Cardiac muscle cell (in vitro differentiated cells and primary cell): ENCODE measurements around the gene COL21A1. TPM values are rescaled to one million over a fixed set of nuclear protein-coding genes. Genes with fewer than 3 reads are reported as not detected.
A peak's percentile ranks its signal among the peaks of the same experiment; 100 is the strongest.

Experiments
- DNase-seq, 2 donors: peaks; one replicate each; pipeline versions ENCODE4 v3.0.0 to v3.0.0-alpha.2; 2010 to 2017; ENCODE audit warnings: low read depth in 1 of 2, low spot score in 1 of 2
- H3K27ac ChIP-seq: fragments of 200-600 bp; sonication (generic); 2 replicates; pipeline ENCODE4 v1.5.1; 2016
- H3K27me3 ChIP-seq: fragments of 200-600 bp; sonication (generic); 2 replicates; pipeline ENCODE4 v1.6.0; 2016; ENCODE audit warnings: control low read depth
- H3K36me3 ChIP-seq: fragments of 200-600 bp; sonication (generic); 2 replicates; pipeline ENCODE4 v1.5.1; 2016; ENCODE audit warnings: control low read depth
- H3K4me1 ChIP-seq: fragments of 200-600 bp; sonication (generic); 2 replicates; pipeline ENCODE4 v1.8.1; 2017; ENCODE audit warnings: low read depth, mild to moderate bottlenecking, mixed run types
- H3K4me3 ChIP-seq: fragments of 200-600 bp; sonication (generic); 2 replicates; pipeline ENCODE4 v1.5.1; 2016; ENCODE audit warnings: mild to moderate bottlenecking
- H3K9me3 ChIP-seq: fragments of 200-600 bp; sonication (generic); 2 replicates; pipeline ENCODE4 v1.5.1; 2017; ENCODE audit warnings: low read depth, mild to moderate bottlenecking, control low read depth
- polyA plus RNA-seq: library from polyadenylated mRNA; unstranded; fragments of >200 nt; fragmentation: Nextera tagmentation; extraction: Ambion mirVana; gene quantifications from 2 replicates; pipeline ENCODE4 v1.2.1, GENCODE V29; 2016
- total RNA-seq: library from RNA; depleted of rRNA; stranded (reverse); fragments of >200 nt; gene quantifications from 2 replicates; pipeline ENCODE4 v1.2.3, GENCODE V29; 2016
- TF ChIP-seq, protein P1 (sequence below): IDR thresholded peaks from 2 replicates; pipeline ENCODE4 v1.5.1; 2012; ENCODE audit warnings: low read depth, mild to moderate bottlenecking, low read length

Gene COL21A1
- total and polyA plus RNA-seq, 2 experiments from 2014 or later = 0.83 to 1.4 TPM

DNA sequence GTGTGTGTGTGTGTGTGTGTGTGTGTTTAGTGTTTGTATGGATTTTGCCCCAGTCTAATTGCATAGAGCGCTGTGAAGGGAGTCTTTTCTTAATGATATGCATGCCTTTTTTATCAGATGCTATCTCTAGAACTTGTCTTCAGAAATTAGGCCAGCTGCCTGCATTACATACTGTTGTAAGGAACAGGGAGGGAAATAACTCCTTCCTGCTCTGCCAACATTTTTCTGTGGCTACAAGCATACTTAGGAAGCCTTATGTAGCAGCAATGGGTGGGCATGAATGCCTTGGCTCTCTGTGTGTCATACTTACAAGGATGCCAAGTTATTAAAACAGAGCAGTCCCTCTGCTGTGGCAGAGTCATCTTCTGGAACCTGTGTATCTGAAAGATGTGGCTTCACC lies 8.0 kb upstream of the COL21A1 start:
- no peaks in the 10 kb centered on the region for H3K36me3 ChIP-seq
- TF ChIP-seq, protein P1, sequence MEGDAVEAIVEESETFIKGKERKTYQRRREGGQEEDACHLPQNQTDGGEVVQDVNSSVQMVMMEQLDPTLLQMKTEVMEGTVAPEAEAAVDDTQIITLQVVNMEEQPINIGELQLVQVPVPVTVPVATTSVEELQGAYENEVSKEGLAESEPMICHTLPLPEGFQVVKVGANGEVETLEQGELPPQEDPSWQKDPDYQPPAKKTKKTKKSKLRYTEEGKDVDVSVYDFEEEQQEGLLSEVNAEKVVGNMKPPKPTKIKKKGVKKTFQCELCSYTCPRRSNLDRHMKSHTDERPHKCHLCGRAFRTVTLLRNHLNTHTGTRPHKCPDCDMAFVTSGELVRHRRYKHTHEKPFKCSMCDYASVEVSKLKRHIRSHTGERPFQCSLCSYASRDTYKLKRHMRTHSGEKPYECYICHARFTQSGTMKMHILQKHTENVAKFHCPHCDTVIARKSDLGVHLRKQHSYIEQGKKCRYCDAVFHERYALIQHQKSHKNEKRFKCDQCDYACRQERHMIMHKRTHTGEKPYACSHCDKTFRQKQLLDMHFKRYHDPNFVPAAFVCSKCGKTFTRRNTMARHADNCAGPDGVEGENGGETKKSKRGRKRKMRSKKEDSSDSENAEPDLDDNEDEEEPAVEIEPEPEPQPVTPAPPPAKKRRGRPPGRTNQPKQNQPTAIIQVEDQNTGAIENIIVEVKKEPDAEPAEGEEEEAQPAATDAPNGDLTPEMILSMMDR = no peak
- no peaks in the 10 kb centered on the region for H3K9me3 ChIP-seq
- DNase-seq = peak in 1 of 2 donors; percentile 60
- no peak overlapping the region for H3K4me3 ChIP-seq
- H3K27me3 ChIP-seq = no peaks in the 10 kb centered on the region
- peaks cover 5% of the 10 kb centered on the region for H3K4me1 ChIP-seq
- H3K27ac ChIP-seq = no peak overlapping the region

DNA sequence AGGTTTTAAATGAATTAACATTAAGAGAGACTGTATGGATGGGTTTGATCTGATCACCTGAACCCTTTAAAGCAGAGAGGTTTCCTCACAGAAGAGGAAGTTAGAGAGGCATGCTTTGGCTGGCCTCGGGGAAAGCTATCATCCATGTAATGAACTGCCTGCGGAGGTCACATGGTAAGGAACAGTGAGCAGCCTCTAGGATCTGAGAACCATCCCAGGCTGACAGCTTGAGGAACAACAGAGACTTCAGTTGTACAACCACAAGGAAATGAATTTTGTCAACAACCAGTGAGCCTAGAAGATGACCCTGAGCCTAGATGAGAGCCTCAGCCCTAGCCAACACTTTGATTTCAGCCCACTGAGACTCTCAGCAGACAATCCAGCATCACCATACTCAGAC lies 2.9 kb upstream of the COL21A1 start:
- Histone ChIP-seq H3K4me3 (no peak overlapping the region), H3K27ac (no peak overlapping the region), H3K9me3 (no peaks in the 10 kb centered on the region), H3K27me3 (peaks cover 12% of the 10 kb centered on the region), H3K36me3 (no peaks in the 10 kb centered on the region), H3K4me1 (no peaks in the 10 kb centered on the region)
- DNase-seq = peak in 1 of 2 donors; percentile 30
- TF ChIP-seq, protein P1 = no peak

DNA sequence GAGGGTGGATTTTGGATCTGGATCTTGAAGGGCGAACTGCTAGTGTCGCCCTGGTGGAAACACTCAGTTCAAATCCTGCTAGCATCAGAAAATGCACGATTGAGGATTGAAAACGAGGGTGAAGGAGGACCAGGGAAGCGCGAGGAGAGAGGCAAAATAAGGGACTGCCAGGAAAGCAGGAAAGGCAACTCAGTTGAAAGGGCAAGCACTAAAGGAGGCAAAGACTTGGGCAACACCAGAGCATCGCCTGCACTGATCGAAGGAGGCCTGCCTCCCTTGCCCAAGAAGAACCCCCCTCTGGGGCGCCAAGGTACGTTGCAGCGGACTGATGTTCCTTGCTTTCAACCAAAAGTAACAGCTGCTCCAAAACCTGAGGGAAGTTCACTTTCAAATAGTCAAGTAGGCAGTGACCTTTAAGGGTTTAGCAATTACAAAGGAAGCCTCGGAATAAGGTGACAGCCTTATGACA lies 308 bp upstream of the COL21A1 start:
- no peak for DNase-seq
- TF ChIP-seq, protein P1 = no peak
- Histone ChIP-seq H3K4me1 (no peaks in the 10 kb centered on the region), H3K9me3 (no peaks in the 10 kb centered on the region), H3K4me3 (peak overlapping the region; percentile 35), H3K27ac (no peak overlapping the region), H3K36me3 (no peaks in the 10 kb centered on the region), H3K27me3 (peaks cover 12% of the 10 kb centered on the region)

DNA sequence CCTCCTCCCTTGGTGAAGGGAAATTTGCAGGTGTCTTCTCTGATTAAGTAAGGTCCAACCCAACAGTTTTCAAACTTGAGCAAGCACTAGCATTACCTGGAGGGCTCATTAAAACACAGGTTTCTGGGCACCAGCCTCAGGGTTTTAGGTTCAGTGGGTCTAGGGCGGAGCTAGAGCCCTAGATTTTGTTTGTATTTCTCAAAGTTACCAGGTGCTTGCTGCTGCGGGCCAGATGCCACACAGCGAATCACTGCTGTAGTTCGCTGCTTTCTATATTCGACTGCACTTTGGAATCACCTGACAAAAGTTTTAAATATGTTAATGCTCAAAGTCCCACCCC lies 869 bp downstream of the COL21A1 start:
- Histone ChIP-seq H3K36me3 (no peaks in the 10 kb centered on the region), H3K4me3 (peak overlapping the region; percentile 35), H3K27ac (no peak overlapping the region), H3K27me3 (peaks cover 12% of the 10 kb centered on the region), H3K4me1 (no peaks in the 10 kb centered on the region), H3K9me3 (no peaks in the 10 kb centered on the region)
- no peak for DNase-seq
- TF ChIP-seq, protein P1 = no peak

DNA sequence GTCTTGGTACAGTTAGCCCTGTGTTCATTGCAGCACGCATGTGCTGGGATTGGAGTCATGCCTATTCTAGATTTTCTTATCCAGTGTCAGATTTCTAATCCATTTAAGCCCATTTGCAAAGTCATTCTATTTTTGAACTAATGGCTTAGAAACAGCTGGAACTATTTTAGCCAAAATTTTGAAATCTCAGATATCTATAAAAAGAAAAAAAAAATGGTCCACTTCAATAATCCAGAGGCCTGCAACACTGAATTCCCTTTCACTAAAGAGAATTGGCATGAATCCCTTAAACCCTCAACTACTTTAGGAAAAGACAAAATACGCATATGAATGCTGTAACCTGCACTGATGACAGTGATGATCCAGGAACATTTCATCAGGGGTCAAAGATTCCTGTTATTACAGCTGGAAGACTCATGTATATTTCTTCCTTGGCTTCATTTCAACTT lies 1.5 kb downstream of the COL21A1 start:
- TF ChIP-seq, protein P1 = no peak
- Histone ChIP-seq H3K27ac (no peak overlapping the region), H3K9me3 (no peaks in the 10 kb centered on the region), H3K4me3 (no peak overlapping the region), H3K36me3 (no peaks in the 10 kb centered on the region), H3K27me3 (peaks cover 12% of the 10 kb centered on the region), H3K4me1 (no peaks in the 10 kb centered on the region)
- peak in 1 of 2 donors; percentile 35 for DNase-seq
